Measurements from ENCODE around the gene DNM3.

Gene DNM3

DNA sequence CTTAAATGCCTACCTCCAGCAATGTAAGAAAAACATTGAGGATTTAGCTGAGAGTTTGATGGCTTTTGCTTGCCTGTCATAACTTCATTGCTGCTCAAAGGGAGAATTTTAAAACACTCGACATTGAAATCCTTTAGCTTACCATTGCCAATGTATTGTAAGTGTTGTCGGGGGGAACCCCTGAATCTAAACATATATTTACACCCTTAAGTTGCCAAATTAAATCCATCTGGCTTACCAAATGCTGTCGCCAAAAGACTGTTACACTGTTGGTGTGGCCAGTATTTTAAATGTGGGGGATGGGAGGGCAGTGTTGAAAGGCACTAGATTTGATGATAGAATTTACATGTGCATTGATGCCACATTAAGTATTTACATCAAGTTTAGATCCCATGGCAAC lies 554.3 kb downstream of the DNM3 start:
- Histone ChIP-seq H3K36me3 (ENCODE audit: control insufficient read depth, insufficient read depth, low read length) (no peaks in the 10 kb centered on the region), H3K4me3 (replicated peaks; ENCODE audit: low read depth, low read length) (no peak overlapping the region), H3K27me3 (replicated peaks; ENCODE audit: control insufficient read depth, insufficient read depth, low read length) (no peaks in the 10 kb centered on the region)
- DNase-seq (ENCODE audit: extremely low read depth, insufficient read length), result no peak
- no peak for TF ChIP-seq CTCF (IDR thresholded peaks at IDR 0.05; ENCODE audit: insufficient read depth, low read length, poor library complexity, severe bottlenecking)

GRCh38 chr1:172397221-172397620 lies 555.9 kb downstream of the DNM3 start:
- Histone ChIP-seq H3K4me3 (replicated peaks; ENCODE audit: low read depth, low read length) (no peak overlapping the region), H3K27me3 (replicated peaks; ENCODE audit: control insufficient read depth, insufficient read depth, low read length) (no peaks in the 10 kb centered on the region), H3K36me3 (ENCODE audit: control insufficient read depth, insufficient read depth, low read length) (no peaks in the 10 kb centered on the region)
- peak; percentile 28 for DNase-seq (ENCODE audit: extremely low read depth, insufficient read length)
- no peak for TF ChIP-seq CTCF (IDR thresholded peaks at IDR 0.05; ENCODE audit: insufficient read depth, low read length, poor library complexity, severe bottlenecking)

DNA sequence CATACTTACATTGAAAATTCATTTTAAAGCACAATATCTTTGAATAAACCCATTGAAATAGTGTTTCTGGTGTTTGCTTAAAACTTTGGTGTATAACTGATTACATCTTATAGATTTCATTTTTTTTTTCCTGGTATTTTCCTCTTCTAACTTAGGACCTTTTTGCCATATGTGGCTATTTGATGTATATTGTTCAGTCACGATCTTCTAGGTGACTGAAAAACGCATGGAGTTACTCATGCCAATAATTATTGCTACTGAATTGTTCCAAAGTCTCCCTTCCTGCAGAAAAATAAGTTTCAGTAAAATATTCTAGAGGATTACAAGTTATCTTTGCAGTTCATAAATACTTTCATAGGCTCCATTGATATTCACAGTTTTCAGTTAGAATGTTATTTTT lies 556.3 kb downstream of the DNM3 start:
- TF ChIP-seq CTCF (IDR thresholded peaks at IDR 0.05; ENCODE audit: insufficient read depth, low read length, poor library complexity, severe bottlenecking), result no peak
- no peak for DNase-seq (ENCODE audit: extremely low read depth, insufficient read length)
- no peaks in the 10 kb centered on the region for H3K36me3 ChIP-seq (ENCODE audit: control insufficient read depth, insufficient read depth, low read length)
- no peak overlapping the region for H3K4me3 ChIP-seq (replicated peaks; ENCODE audit: low read depth, low read length)
- H3K27me3 ChIP-seq (replicated peaks; ENCODE audit: control insufficient read depth, insufficient read depth, low read length), result no peaks in the 10 kb centered on the region

GRCh38 chr1:172398193-172398592 lies 556.9 kb downstream of the DNM3 start:
- Histone ChIP-seq H3K4me3 (replicated peaks; ENCODE audit: low read depth, low read length) (no peak overlapping the region), H3K36me3 (ENCODE audit: control insufficient read depth, insufficient read depth, low read length) (no peaks in the 10 kb centered on the region), H3K27me3 (replicated peaks; ENCODE audit: control insufficient read depth, insufficient read depth, low read length) (no peaks in the 10 kb centered on the region)
- no peak for TF ChIP-seq CTCF (IDR thresholded peaks at IDR 0.05; ENCODE audit: insufficient read depth, low read length, poor library complexity, severe bottlenecking)
- peak; percentile 44 for DNase-seq (ENCODE audit: extremely low read depth, insufficient read length)

- Histone ChIP-seq H3K4me3 (replicated peaks; ENCODE audit: low read depth, low read length) (no peak overlapping the region), H3K36me3 (ENCODE audit: control insufficient read depth, insufficient read depth, low read length) (no peaks in the 10 kb centered on the region), H3K27me3 (replicated peaks; ENCODE audit: control insufficient read depth, insufficient read depth, low read length) (no peaks in the 10 kb centered on the region)
- peak; percentile 64 for DNase-seq (ENCODE audit: extremely low read depth, insufficient read length)
- peak; percentile 39 for TF ChIP-seq CTCF (IDR thresholded peaks at IDR 0.05; ENCODE audit: insufficient read depth, low read length, poor library complexity, severe bottlenecking)
Observed at GRCh38 chr1:172398970-172399755, 557.9 kb downstream of the DNM3 start.
